ENCODE measurements around the gene ITSN1.

The ITSN1 gene

GRCh38 chr21:33817138-33817537 is 174.8 kb downstream of the ITSN1 start:
- DNase-seq, result peak; percentile 7

- DNase-seq, result peak; percentile 9
Observed at GRCh38 chr21:33817663-33818451, 175.6 kb downstream of the ITSN1 start.

- DNase-seq, result no peak
Observed at GRCh38 chr21:33820230-33820770, 178.0 kb downstream of the ITSN1 start.

- DNase-seq, result no peak
Observed at GRCh38 chr21:33820798-33821197, 178.5 kb downstream of the ITSN1 start.

- no peak for DNase-seq
Observed at GRCh38 chr21:33821503-33822322, 179.4 kb downstream of the ITSN1 start.

DNA sequence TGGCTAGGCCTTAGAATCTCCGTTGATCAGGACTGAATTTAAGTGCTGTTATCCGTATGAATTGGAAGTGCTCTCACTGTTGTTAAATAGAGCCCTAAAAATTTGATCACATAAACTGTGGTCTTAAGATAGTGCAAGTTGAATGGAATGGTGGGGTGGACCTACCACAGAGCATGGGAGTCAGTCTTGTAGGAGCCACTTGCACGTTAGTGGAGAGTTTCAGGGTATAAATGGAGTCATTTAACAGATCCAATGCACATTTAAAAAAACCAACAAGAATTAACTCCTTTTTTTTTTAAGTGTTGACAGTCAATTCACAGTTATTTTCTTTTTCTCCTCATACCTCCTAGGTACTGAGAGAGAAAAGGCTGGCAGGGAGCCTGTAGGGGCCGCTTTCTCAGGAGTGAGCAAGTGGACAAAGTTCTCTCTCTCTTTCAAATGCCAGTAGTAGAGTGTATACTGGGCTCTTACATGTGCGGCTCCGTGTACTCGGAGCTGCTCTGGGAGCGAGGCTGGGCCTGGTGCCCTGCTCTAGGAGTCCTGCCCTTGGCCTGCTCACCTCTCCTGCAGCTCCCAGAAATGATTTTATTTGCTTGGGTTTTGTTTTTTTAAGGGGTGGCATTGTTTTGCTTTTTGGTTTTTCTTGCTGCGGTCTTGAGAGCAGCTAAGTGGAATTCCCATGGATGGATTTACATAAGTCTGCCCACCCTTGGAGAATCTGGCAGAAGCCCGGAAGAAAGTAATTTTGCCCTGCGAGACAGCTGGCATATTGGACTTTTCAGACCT is 182.0 kb downstream of the ITSN1 start:
- no peak for DNase-seq

- no peak for DNase-seq
Observed at GRCh38 chr21:33825419-33825818, 183.1 kb downstream of the ITSN1 start.

DNA sequence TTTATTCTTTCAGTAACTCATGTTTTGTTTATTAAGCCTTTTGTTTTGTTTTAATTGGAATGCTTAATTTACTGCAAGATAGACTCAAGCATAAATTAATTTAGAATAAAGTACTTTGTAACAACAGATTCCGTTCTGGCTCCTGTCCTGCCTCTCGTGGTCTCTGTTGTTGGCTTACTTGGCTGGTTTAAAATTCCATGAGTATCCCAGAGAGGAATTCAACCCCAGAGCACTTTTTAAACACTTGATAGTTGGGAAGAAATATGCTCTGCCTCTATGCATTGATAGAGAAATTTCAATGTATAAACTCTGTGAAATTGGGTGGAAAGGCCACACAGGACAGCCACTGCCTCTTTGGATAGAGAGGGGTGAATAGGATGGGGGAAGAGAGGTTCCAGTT is 183.6 kb downstream of the ITSN1 start:
- no peak for DNase-seq

DNA sequence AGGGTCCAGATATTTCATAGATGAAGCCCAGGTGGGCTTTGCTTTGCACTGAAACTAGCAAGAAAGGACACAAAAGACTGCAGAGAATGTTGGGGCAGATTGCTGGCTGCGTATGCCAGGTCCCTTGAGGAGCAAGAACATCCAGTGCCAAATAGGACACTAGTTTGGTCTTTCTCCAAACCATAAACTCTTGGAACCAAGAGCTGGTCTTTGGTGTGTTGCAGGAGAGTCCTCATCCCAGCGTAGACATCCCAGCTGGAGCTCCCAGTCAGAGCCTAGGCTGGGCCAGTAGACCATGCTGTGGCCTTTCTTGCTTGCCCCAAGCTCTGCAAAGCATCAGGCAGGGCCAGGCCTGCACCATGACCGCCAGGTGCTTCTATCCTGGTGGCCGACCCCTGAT is 185.8 kb downstream of the ITSN1 start:
- no peak for DNase-seq

DNA sequence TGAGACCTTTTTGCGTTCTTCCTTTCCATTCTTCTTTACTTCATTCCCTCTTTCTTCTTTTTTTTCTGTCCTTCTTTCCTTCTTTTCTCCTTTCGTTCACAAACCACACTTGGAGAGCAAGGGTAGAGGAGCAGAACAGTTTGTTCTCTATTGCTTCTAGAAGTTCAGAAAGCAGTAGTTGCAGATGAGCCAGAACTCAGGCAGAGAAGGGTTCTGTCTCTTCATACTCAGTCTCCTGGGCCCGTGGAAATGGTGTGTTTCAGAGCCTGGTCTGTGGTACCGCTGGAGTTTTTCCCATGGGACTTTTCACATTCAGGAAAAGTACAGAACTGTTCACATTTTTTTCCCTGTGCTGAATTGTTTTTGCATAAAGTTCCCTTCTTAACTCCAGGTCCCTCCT is 186.3 kb downstream of the ITSN1 start:
- DNase-seq, result no peak

GRCh38 chr21:33829844-33830243 is 187.5 kb downstream of the ITSN1 start:
- DNase-seq, result no peak

DNA sequence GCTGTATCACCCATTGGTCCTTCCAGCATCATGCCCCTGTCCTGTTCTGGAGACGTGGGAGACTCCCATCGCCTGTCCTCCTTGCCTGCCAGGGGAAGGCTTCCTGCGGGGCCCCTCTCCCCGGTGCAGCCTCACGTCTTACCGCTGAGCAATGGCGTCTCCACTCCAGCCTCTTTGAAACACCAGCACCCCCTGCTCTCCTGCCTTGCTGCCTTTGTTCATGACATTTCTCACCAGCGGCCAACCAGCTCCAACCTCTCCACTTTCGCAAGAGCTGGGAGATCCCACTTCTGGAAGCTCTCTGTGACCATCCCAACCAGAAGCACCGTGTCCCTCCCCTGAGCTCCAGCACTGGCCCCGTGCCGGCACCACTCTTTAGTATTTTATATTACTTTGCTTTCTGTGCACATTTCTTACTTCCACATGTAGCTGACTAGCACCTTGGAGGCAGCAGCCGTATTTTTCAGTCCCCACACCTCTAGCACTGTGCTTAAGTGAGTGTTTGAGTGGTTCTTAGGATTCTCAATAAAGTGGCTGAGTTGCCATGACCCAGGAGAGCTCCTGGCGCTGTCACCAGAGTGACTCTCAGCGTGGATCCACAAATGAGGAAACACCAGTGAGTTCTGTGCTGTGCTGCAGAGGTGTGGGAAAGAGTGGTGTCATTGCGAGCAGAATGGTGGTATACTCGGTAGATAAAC is 189.8 kb downstream of the ITSN1 start:
- no peak for DNase-seq

DNA sequence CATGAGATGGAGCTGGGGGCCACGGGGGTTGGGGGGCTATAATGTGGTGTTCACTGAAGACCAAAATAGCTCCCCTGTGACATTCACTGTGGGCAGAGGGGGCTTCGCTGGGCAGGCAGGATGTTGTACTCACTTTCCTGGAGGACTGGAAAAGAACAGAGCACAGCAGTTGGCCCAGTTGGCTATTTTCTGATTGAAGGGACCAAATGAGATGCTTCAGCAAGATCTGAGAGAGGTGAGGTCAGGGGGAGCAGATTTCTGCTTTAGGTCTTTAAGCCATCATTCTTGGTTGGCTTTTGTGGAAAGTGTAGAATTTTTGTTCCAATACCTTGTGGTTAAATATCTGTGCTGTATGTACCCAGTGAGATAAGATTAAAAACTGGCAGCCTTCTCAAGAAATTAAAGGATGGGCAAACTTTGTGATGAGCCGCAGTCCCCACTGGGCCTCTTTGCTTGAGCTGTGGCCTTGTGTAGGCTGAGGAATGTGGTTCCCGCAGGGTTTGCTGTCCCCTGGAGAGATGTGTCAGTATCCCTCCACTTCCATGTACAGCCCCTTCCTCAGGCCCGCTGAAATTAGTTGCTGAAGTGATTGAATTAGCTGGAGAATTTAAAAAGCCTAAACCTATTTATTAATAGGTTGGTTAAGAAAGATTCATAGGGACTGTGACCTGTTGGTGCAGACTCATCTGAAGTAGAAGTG is 192.7 kb downstream of the ITSN1 start:
- DNase-seq, result peak; percentile 20

DNA sequence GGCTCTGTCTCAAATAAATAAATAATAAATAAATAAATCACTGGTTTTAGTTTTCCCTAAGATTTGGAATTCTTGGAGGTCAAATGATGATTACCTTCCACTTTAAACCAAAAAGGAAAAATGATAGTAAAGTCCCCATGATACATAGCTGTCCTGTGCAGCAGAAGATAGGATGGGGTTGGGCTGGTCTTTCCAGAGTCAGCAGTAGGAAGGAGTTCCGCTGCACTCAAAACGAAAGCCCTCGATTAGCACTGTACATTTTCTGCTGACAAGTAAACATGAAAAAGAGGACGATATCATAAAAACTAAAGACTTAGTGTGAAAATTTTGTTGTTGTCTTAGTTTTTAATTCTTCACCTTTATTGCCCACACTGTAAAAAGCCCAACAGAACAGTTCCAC is 193.6 kb downstream of the ITSN1 start:
- no peak for DNase-seq

GRCh38 chr21:33836408-33836807 is 194.1 kb downstream of the ITSN1 start:
- DNase-seq, result no peak

- DNase-seq, result no peak
Observed at GRCh38 chr21:33839167-33839716, 196.9 kb downstream of the ITSN1 start.

DNA sequence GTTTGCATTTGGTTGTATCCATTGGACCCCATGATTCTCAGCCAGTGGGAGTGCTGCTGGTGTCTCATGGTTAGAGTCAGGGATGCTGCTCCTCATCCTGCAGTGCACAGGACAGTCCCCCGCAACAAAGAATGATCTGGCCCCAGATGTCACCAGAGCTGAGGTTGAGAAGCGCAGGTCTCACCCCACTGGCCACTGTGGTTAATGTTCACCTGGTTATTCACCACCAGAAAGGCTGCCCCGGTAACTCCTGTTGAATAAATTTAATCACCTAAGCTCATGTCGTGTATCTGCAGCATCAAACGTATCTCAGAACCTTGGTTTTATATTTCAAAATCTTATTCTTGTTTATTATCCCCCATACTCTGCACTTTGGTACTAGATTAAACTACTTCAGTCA is 197.5 kb downstream of the ITSN1 start:
- no peak for DNase-seq

DNA sequence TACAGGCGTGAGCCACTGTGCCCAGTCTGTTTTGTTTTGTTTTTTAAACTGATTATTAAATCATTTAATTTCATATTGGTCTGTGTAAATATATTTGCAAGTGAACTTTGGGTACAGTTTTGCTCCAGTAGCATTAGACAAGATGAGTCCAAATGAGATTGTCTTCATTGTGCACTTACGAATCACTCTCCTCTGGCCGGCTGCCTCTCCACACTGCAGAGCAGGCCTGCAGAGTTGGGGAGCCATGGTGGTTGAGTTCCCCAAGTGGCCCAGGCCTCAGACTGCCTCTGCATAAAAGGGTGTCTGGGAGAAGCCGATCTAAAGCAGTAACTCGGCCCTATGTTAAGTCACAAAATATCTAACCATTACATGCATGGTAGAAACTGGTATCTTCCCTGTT is 198.5 kb downstream of the ITSN1 start:
- no peak for DNase-seq

GRCh38 chr21:33841561-33841960 is 199.3 kb downstream of the ITSN1 start:
- DNase-seq, result no peak

GRCh38 chr21:33843216-33843615 is 200.9 kb downstream of the ITSN1 start:
- DNase-seq, result no peak

DNA sequence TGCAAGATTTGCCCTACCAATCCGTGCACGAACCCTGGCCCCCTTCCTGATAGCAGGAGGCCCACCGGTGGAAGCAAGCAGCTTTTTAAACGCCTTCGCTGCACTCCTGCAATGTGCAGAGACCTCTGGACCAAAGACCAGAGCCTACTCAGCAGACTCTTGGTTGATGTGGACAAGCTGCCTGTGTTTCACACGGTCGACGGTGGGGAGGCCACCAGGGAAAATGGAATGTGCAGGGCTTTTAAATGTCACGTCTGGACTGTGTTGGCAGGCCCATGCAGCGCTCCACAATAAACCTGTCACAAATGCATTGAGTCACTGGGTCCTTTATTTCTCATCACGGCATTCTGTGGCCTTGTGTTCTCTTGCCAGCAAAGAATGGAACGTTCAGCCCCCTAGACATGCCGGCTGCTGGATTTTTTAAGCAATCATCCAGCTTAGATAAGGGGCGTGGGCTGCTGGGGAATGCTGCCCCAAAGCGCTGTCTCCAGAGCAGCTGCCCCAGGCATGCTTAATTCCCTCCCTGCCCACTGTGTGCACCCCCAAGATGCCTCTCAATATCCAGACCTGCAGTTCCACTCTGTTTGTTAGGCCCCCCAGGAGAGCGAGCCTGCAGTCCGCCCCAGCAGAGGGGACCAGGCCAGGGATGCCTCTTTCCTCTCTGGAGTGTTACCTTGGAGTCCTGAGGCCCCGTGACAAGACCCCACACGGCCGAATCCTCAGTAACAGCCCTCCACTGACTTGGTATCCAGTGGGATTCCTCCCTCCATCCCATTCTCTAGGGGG is 202.0 kb downstream of the ITSN1 start:
- DNase-seq, result peak; percentile 61
